ENCODE results near the gene TEDC1.

DNA sequence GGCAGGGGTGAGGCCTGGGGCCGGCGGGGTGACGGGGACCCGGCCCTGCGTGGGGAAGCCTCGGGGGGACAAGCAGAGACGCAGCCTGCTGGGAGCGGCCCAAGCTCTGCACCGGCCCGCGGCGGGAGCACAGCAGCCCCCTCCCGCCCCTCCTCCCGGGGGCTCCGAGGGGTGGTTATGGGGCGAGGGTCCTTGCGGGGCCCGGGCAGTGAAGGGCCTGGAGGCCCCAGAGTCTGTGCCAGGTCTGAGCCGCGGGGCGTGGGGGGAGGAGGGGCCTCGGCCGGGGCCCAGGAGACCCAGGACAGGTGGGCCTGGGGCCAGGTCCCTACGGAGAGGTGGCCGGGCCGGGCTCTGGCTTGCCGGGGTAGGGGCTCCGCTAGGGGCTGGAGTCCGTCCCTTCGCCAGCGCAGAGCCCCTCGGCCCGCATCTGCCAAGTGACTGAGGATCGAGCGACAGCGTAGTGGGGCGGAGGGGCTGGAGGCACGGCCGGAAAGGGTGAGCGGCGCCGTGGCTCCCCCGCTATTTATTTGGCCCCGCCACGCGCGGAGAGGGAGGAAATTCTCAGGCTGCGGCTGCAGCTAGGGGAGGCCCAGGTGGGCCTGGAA is 35.8 kb downstream of the TEDC1 start:
- TF ChIP-seq, protein P1, sequence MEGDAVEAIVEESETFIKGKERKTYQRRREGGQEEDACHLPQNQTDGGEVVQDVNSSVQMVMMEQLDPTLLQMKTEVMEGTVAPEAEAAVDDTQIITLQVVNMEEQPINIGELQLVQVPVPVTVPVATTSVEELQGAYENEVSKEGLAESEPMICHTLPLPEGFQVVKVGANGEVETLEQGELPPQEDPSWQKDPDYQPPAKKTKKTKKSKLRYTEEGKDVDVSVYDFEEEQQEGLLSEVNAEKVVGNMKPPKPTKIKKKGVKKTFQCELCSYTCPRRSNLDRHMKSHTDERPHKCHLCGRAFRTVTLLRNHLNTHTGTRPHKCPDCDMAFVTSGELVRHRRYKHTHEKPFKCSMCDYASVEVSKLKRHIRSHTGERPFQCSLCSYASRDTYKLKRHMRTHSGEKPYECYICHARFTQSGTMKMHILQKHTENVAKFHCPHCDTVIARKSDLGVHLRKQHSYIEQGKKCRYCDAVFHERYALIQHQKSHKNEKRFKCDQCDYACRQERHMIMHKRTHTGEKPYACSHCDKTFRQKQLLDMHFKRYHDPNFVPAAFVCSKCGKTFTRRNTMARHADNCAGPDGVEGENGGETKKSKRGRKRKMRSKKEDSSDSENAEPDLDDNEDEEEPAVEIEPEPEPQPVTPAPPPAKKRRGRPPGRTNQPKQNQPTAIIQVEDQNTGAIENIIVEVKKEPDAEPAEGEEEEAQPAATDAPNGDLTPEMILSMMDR (conservative IDR thresholded peaks at IDR 0.05; ENCODE audit: low read depth, low read length), result no peak
- TF ChIP-seq EZH2 (IDR thresholded peaks at IDR 0.05; ENCODE audit: borderline replicate concordance, low read depth, low read length, poor library complexity, severe bottlenecking), result no peak
